Keratinocyte (primary cell): ENCODE data around the gene SPSB4. TPM values are rescaled to one million over a fixed set of nuclear protein-coding genes. Genes with fewer than 3 reads are reported as not detected.

Experiments
- DNase-seq: peaks from one replicate; pipeline ENCODE4 v3.0.0-alpha.2; 2011; ENCODE audit warnings: low read depth, missing footprints, low spot score
- FAIRE-seq: peaks from 2 replicates; lab custom pipeline; 2011; peaks lifted over from hg19 to GRCh38; lab: Jason Lieb, UNC
- H2AFZ ChIP-seq: 2 replicates; pipeline ENCODE4 v1.6.0; 2012; ENCODE audit warnings: low read length, control low read depth, inconsistent platforms; ENCODE audit not compliant: control insufficient read depth
- H3K27ac ChIP-seq: 2 replicates; pipeline ENCODE4 v1.5.1; 2011; ENCODE audit warnings: low read length; ENCODE audit not compliant: control insufficient read depth, insufficient read depth
- H3K27me3 ChIP-seq: 3 replicates; pipeline ENCODE4 v1.6.0; 2011; ENCODE audit warnings: low read length; ENCODE audit not compliant: control insufficient read depth, insufficient read depth; ENCODE audit errors: extremely low read depth
- H3K36me3 ChIP-seq, 2 experiments: 2 replicates in 1 of 2; 3 replicates in 1 of 2; pipeline ENCODE4 v1.5.1; 2011; ENCODE audit warnings: low read length in 2 of 2, mild to moderate bottlenecking in 1 of 2; ENCODE audit not compliant: control insufficient read depth in 2 of 2, insufficient read depth in 2 of 2; ENCODE audit errors: extremely low read depth in 1 of 2
- H3K4me1 ChIP-seq: 3 replicates; pipeline ENCODE4 v1.5.1; 2011; ENCODE audit warnings: low read length; ENCODE audit not compliant: control insufficient read depth, insufficient read depth; ENCODE audit errors: extremely low read depth
- H3K4me2 ChIP-seq: 3 replicates; pipeline ENCODE4 v1.6.0; 2011; ENCODE audit warnings: low read depth, low read length; ENCODE audit not compliant: control insufficient read depth, insufficient read depth; ENCODE audit errors: extremely low read depth
- H3K4me3 ChIP-seq, 3 experiments: fragments of 200-600 bp in 1 of 3; sonication (generic) in 1 of 3; 2 replicates in 2 of 3; 3 replicates in 1 of 3; pipeline ENCODE4 v1.5.1; 2011 to 2016; ENCODE audit warnings: low read length in 3 of 3, mild to moderate bottlenecking in 3 of 3, control low read depth in 2 of 3, inconsistent platforms in 1 of 3, low read depth in 1 of 3, mixed read lengths in 1 of 3, mixed run types in 1 of 3, moderate library complexity in 1 of 3; ENCODE audit not compliant: control insufficient read depth in 2 of 3, insufficient read depth in 2 of 3; ENCODE audit errors: extremely low read depth in 1 of 3
- H3K79me2 ChIP-seq: 2 replicates; pipeline ENCODE4 v1.6.0; 2012; ENCODE audit warnings: low read length; ENCODE audit not compliant: control insufficient read depth, insufficient read depth
- H3K9ac ChIP-seq: 3 replicates; pipeline ENCODE4 v1.6.0; 2011; ENCODE audit warnings: low read length; ENCODE audit not compliant: control insufficient read depth, insufficient read depth; ENCODE audit errors: extremely low read depth
- H3K9me1 ChIP-seq: 3 replicates; pipeline ENCODE4 v1.6.0; 2011; ENCODE audit warnings: low read length; ENCODE audit not compliant: control insufficient read depth, insufficient read depth; ENCODE audit errors: extremely low read depth
- H3K9me3 ChIP-seq: 2 replicates; pipeline ENCODE4 v1.5.1; 2012; ENCODE audit warnings: low read depth, low read length; ENCODE audit not compliant: control insufficient read depth
- H4K20me1 ChIP-seq: 3 replicates; pipeline ENCODE4 v1.6.0; 2011; ENCODE audit warnings: low read length; ENCODE audit not compliant: control insufficient read depth, insufficient read depth; ENCODE audit errors: extremely low read depth
- EZH2 ChIP-seq: IDR thresholded peaks from one replicate; pipeline ENCODE4 v1.6.1; 2012; ENCODE audit warnings: inconsistent platforms, mild to moderate bottlenecking, low read length, moderate library complexity
- dilution Hi-C: fragments of 300-500 bp; cut with MboI; formaldehyde crosslinking; loops from one replicate; pipeline ENCODE4 v1.7.0; 2020; ENCODE audit warnings: low sequenced_read_pairs; ENCODE audit not compliant: extremely low pct_ligation_motif_present
- polyA plus RNA-seq, 5 experiments: library from polyadenylated mRNA; depleted of rRNA in 3 of 5; stranded (reverse) in 3 of 5; stranded (forward) in 1 of 5; unstranded in 1 of 5; fragments of >200 nt; gene quantifications; 1 replicate in 1 of 5; 2 replicates in 3 of 5; 3 replicates in 1 of 5; pipeline versions ENCODE4 v1.2.1 to v1.2.3, GENCODE V29; 2011 to 2012; ENCODE audit warnings: missing spikeins in 2 of 5, low read depth in 1 of 5, low replicate concordance in 1 of 5
- TF ChIP-seq, protein P1 (sequence below), 3 experiments: IDR thresholded peaks in 1 of 3; conservative IDR thresholded peaks in 1 of 3; optimal IDR thresholded peaks in 1 of 3; 2 replicates in 2 of 3; 3 replicates in 1 of 3; pipeline versions ENCODE3 to v1.5.1; 2011; ENCODE audit warnings: low read length in 3 of 3, mild to moderate bottlenecking in 3 of 3, moderate library complexity in 2 of 3, control low read depth in 1 of 3, inconsistent platforms in 1 of 3; ENCODE audit not compliant: insufficient read depth in 2 of 3; ENCODE audit errors: extremely low read depth in 1 of 3

Gene SPSB4
- polyA plus RNA-seq, 1 donor (not counting 4 experiments of a cell fraction or from before 2014, with no cell fraction given), result not detected

DNA sequence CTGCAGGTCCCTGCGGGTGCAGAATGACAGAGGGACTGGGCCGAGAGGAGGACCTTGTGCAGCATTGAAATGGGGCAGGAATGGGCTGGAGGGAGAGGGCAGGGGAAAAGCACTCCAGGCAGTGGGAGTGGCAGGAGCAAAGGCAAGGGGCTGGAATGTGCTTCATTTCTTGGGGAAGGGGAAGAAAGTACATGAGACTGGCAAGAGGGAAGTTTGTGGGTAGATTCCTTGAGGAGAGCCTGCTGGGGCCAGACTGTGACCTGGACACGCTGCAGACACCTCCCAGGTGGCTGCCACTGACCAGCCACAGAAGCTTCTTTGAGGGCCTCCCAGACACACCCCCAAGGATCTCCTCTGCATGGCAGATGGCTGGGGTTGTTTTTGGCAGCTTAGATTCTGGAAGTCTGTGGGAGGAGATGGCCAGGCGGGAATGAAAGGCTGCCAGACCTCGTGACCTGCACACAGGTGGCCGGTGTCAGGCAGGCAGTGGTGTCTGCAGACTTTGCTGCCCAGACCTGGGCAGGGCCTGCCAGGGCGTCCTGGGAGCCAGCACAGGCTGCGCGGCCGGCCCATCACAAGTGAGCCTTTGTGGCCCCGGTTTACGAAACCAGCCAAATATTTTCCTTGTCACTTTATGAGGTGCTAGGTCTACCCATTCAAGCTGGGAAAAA lies 53.1 kb downstream of the SPSB4 start:
- DNase-seq, result no peak
- H3K27ac ChIP-seq, result no peak overlapping the region
- H3K9ac ChIP-seq, result no peak overlapping the region
- H3K79me2 ChIP-seq, result no peaks in the 10 kb centered on the region
- no peaks in the 10 kb centered on the region for H3K9me3 ChIP-seq
- H3K27me3 ChIP-seq, result no peaks in the 10 kb centered on the region
- H3K9me1 ChIP-seq, result no peaks in the 10 kb centered on the region
- FAIRE-seq, result no peak
- no peak overlapping the region for H3K4me3 ChIP-seq
- no peak overlapping the region for H3K4me2 ChIP-seq
- dilution Hi-C loops, result no loop called here
- no peaks in the 10 kb centered on the region for H4K20me1 ChIP-seq
- TF ChIP-seq, protein P1, sequence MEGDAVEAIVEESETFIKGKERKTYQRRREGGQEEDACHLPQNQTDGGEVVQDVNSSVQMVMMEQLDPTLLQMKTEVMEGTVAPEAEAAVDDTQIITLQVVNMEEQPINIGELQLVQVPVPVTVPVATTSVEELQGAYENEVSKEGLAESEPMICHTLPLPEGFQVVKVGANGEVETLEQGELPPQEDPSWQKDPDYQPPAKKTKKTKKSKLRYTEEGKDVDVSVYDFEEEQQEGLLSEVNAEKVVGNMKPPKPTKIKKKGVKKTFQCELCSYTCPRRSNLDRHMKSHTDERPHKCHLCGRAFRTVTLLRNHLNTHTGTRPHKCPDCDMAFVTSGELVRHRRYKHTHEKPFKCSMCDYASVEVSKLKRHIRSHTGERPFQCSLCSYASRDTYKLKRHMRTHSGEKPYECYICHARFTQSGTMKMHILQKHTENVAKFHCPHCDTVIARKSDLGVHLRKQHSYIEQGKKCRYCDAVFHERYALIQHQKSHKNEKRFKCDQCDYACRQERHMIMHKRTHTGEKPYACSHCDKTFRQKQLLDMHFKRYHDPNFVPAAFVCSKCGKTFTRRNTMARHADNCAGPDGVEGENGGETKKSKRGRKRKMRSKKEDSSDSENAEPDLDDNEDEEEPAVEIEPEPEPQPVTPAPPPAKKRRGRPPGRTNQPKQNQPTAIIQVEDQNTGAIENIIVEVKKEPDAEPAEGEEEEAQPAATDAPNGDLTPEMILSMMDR (optimal IDR thresholded peaks at IDR 0.05 in 1 of 3, IDR thresholded peaks at IDR 0.05 in 1 of 3, conservative IDR thresholded peaks at IDR 0.05 in 1 of 3; ENCODE audit: extremely low read depth in 1 of 3, insufficient read depth in 2 of 3, low read length in 3 of 3), result no peak
- no peak for TF ChIP-seq EZH2
- H2AFZ ChIP-seq, result no peak overlapping the region
- H3K36me3 ChIP-seq, result no peaks in the 10 kb centered on the region
- no peaks in the 10 kb centered on the region for H3K4me1 ChIP-seq

DNA sequence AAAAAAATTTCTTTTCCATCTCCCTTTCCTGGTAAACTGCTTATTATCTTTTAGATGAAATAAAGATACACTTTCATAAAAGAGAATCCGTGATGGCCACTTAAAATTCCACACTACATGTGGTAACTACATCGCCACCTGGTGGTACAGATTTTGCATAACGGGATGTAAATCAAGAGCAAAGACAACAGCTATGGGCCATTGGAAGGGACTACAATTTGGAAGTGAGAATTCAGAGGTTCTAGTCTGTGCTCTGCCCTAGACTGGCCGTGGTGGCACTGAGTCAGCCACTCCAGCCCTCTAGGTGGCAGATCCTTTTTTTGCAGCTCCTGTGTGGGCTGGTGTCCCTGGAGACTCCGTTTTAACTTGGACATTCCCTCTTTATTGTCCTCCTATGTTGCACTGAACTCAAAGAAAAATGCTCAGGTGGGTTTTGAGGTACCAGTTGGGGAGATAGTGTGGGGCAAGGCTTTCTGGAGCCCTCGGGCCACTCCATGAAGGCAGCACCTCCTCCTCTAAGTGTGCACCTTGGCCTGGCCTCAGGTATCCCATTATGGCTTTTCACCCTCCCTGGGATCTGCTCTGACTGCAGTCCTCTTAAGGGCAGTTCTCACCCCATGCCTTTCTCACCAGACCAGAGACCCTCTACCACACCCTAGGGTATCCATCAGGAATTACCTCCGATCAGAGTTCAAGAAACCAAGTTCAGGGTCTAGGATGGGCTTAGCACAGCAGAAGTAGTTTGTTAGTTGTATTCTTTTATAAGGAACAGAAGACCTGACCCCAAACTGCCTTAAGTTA lies 54.9 kb downstream of the SPSB4 start:
- Histone ChIP-seq H3K4me2 (no peak overlapping the region), H3K27ac (no peak overlapping the region), H3K9me1 (no peaks in the 10 kb centered on the region), H4K20me1 (no peaks in the 10 kb centered on the region), H2AFZ (no peak overlapping the region), H3K4me1 (no peaks in the 10 kb centered on the region), H3K9me3 (no peaks in the 10 kb centered on the region), H3K79me2 (no peaks in the 10 kb centered on the region), H3K36me3 (no peaks in the 10 kb centered on the region), H3K4me3 (no peak overlapping the region), H3K27me3 (no peaks in the 10 kb centered on the region), H3K9ac (no peak overlapping the region)
- FAIRE-seq (peak; percentile 61), DNase-seq (peak; percentile 40)
- dilution Hi-C loops, result no loop called here
- TF ChIP-seq, protein P1 (optimal IDR thresholded peaks at IDR 0.05 in 1 of 3, IDR thresholded peaks at IDR 0.05 in 1 of 3, conservative IDR thresholded peaks at IDR 0.05 in 1 of 3; ENCODE audit: extremely low read depth in 1 of 3, insufficient read depth in 2 of 3, low read length in 3 of 3), result peak; percentile 45 to 72 (median 71)
- TF ChIP-seq EZH2, result no peak
